HepG2 (cell line): ENCODE results near the gene WWP2. TPM values are rescaled to one million over a fixed set of nuclear protein-coding genes. Genes with fewer than 3 reads are reported as not detected.

ENCODE experiments used
- ARNT2 ChIP-seq: sonication (generic); formaldehyde crosslinking; IDR thresholded peaks from 2 replicates; pipeline ENCODE4 v1.8.0; 2022; ENCODE audit warnings: mild to moderate bottlenecking, low read depth, missing genetic modification reagents, moderate library complexity
- BCL6 ChIP-seq: IDR thresholded peaks from 2 replicates; pipeline ENCODE4 v1.6.1; 2016; ENCODE audit warnings: missing genetic modification reagents, missing compliant biosample characterization
- FOXO1 ChIP-seq: sonication (generic); formaldehyde crosslinking; IDR thresholded peaks from 2 replicates; pipeline ENCODE4 v1.4.0; 2020; ENCODE audit warnings: missing genetic modification reagents
- GABPA ChIP-seq, 2 experiments: IDR thresholded peaks; 2 replicates each; pipeline ENCODE4 v1.6.1; 2011 to 2016; ENCODE audit warnings: low read depth in 2 of 2, low read length in 1 of 2, missing biosample characterization in 1 of 2, missing genetic modification characterization in 1 of 2
- HDAC2 ChIP-seq: sonication (generic); formaldehyde crosslinking; IDR thresholded peaks from 2 replicates; pipeline ENCODE4 v1.4.0; 2020; ENCODE audit warnings: missing genetic modification reagents
- HNF4A ChIP-seq: sonication (generic); formaldehyde crosslinking; IDR thresholded peaks from 2 replicates; pipeline ENCODE4 v1.4.0; 2020; ENCODE audit warnings: missing genetic modification reagents
- HNF4G ChIP-seq, 2 experiments: sonication (generic) in 1 of 2; formaldehyde crosslinking in 1 of 2; IDR thresholded peaks; 2 replicates each; pipeline versions ENCODE4 v1.4.0 to v1.6.1; 2011 to 2020; ENCODE audit warnings: borderline replicate concordance in 2 of 2, low read depth in 2 of 2, mild to moderate bottlenecking in 2 of 2, low read length in 1 of 2, missing genetic modification reagents in 1 of 2, moderate library complexity in 1 of 2
- HNRNPL ChIP-seq: fragments of 200-400 bp; formaldehyde crosslinking; IDR thresholded peaks from 2 replicates; pipeline ENCODE4 v1.6.1; 2017; ENCODE audit warnings: mild to moderate bottlenecking, low read depth, low read length
- KAT8 ChIP-seq: IDR thresholded peaks from 2 replicates; pipeline ENCODE4 v1.6.1; 2016; ENCODE audit warnings: missing genetic modification reagents, missing compliant biosample characterization
- SALL1 ChIP-seq: sonication (generic); formaldehyde crosslinking; IDR thresholded peaks from 2 replicates; pipeline ENCODE4 v1.8.0; 2022; ENCODE audit warnings: mild to moderate bottlenecking, missing genetic modification reagents
- SOX5 ChIP-seq: IDR thresholded peaks from 2 replicates; pipeline ENCODE4 v1.6.1; 2016; ENCODE audit warnings: borderline replicate concordance
- ZNF331 ChIP-seq: sonication (generic); formaldehyde crosslinking; IDR thresholded peaks from 2 replicates; pipeline ENCODE4 v1.4.0; 2020; ENCODE audit warnings: missing genetic modification reagents
- ZNF431 ChIP-seq: sonication (generic); formaldehyde crosslinking; IDR thresholded peaks from 2 replicates; pipeline ENCODE4 v1.9.0; 2022; ENCODE audit warnings: missing genetic modification reagents, low read depth, mild to moderate bottlenecking, borderline replicate concordance
- ZNF546 ChIP-seq: sonication (generic); formaldehyde crosslinking; conservative IDR thresholded peaks from 2 replicates; pipeline ENCODE4 v1.8.1; 2023; ENCODE audit warnings: mild to moderate bottlenecking, missing genetic modification reagents
- ZNF768 ChIP-seq: sonication (generic); formaldehyde crosslinking; IDR thresholded peaks from 2 replicates; pipeline ENCODE4 v1.4.0; 2020; ENCODE audit warnings: missing genetic modification reagents
- ZSCAN25 ChIP-seq: sonication (generic); formaldehyde crosslinking; IDR thresholded peaks from 2 replicates; pipeline ENCODE4 v1.8.0; 2022; ENCODE audit warnings: mild to moderate bottlenecking, missing genetic modification reagents
- polyA plus RNA-seq, 8 experiments: library from polyadenylated mRNA; depleted of rRNA in 3 of 8; stranded (reverse) in 7 of 8; unstranded in 1 of 8; fragments of >200 nt; fragmentation: Illumina TruSeq in 4 of 8; extraction: Trizol in 4 of 8; gene quantifications; 2 replicates each; pipeline versions ENCODE4 v1.2.1 to v1.2.3, GENCODE V29; 2011 to 2016; ENCODE audit warnings: low read depth in 4 of 8, missing spikeins in 1 of 8, mixed read lengths in 1 of 8; ENCODE audit not compliant: insufficient read depth in 1 of 8
- total RNA-seq, 5 experiments: library from RNA; depleted of rRNA; stranded (reverse); fragments of >200 nt; fragmentation: Illumina TruSeq; extraction: Trizol; gene quantifications; 2 replicates each; pipeline ENCODE4 v1.2.3, GENCODE V29; 2016; ENCODE audit warnings: low read depth in 1 of 5
- TF ChIP-seq, protein P1 (sequence below): sonication (generic); formaldehyde crosslinking; IDR thresholded peaks from 2 replicates; pipeline ENCODE4 v1.4.0; 2020; ENCODE audit warnings: low read depth, mild to moderate bottlenecking, missing genetic modification reagents
- TF ChIP-seq, protein P2 (sequence below): sonication (generic); formaldehyde crosslinking; IDR thresholded peaks from 2 replicates; pipeline ENCODE4 v1.4.0; 2020; ENCODE audit warnings: missing genetic modification reagents, mild to moderate bottlenecking, borderline replicate concordance
- TF ChIP-seq, protein P3 (sequence below): sonication (generic); formaldehyde crosslinking; IDR thresholded peaks from 2 replicates; pipeline ENCODE4 v1.8.0; 2022; ENCODE audit warnings: low read depth, missing genetic modification reagents
- TF ChIP-seq, protein P4 (sequence below): sonication (generic); formaldehyde crosslinking; IDR thresholded peaks from 2 replicates; pipeline ENCODE4 v1.5.0; 2020; ENCODE audit warnings: mild to moderate bottlenecking, missing genetic modification reagents, borderline replicate concordance
- TF ChIP-seq, protein P5 (sequence below): IDR thresholded peaks from 2 replicates; pipeline ENCODE4 v1.6.1; 2018; ENCODE audit warnings: missing genetic modification reagents, mild to moderate bottlenecking, missing compliant biosample characterization

The WWP2 gene
- total and polyA plus RNA-seq, 2 of the 13 experiments (the other 11 are each of a cell fraction or from before 2014, with no cell fraction given) = 11.4 to 28.2 TPM

- no peak for TF ChIP-seq ARNT2 (CRISPR knock-in tag)
- TF ChIP-seq, protein P1, sequence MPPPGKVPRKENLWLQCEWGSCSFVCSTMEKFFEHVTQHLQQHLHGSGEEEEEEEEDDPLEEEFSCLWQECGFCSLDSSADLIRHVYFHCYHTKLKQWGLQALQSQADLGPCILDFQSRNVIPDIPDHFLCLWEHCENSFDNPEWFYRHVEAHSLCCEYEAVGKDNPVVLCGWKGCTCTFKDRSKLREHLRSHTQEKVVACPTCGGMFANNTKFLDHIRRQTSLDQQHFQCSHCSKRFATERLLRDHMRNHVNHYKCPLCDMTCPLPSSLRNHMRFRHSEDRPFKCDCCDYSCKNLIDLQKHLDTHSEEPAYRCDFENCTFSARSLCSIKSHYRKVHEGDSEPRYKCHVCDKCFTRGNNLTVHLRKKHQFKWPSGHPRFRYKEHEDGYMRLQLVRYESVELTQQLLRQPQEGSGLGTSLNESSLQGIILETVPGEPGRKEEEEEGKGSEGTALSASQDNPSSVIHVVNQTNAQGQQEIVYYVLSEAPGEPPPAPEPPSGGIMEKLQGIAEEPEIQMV (CRISPR knock-in tag) = 0 out of 2 replicates have a peak, but pooled peaks have one; percentile 1
- TF ChIP-seq ZNF546 (CRISPR knock-in tag) = 0 out of 2 replicates have a peak, but pooled peaks have one; percentile 49
- 0 out of 2 replicates have a peak, but pooled peaks have one; percentile 23 for TF ChIP-seq KAT8 (CRISPR knock-in tag)
- TF ChIP-seq, protein P2, sequence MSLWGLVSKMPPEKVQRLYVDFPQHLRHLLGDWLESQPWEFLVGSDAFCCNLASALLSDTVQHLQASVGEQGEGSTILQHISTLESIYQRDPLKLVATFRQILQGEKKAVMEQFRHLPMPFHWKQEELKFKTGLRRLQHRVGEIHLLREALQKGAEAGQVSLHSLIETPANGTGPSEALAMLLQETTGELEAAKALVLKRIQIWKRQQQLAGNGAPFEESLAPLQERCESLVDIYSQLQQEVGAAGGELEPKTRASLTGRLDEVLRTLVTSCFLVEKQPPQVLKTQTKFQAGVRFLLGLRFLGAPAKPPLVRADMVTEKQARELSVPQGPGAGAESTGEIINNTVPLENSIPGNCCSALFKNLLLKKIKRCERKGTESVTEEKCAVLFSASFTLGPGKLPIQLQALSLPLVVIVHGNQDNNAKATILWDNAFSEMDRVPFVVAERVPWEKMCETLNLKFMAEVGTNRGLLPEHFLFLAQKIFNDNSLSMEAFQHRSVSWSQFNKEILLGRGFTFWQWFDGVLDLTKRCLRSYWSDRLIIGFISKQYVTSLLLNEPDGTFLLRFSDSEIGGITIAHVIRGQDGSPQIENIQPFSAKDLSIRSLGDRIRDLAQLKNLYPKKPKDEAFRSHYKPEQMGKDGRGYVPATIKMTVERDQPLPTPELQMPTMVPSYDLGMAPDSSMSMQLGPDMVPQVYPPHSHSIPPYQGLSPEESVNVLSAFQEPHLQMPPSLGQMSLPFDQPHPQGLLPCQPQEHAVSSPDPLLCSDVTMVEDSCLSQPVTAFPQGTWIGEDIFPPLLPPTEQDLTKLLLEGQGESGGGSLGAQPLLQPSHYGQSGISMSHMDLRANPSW (CRISPR knock-in tag) = 0 out of 2 replicates have a peak, but pooled peaks have one; percentile 14
- TF ChIP-seq HNRNPL = no peak
- TF ChIP-seq, protein P3, sequence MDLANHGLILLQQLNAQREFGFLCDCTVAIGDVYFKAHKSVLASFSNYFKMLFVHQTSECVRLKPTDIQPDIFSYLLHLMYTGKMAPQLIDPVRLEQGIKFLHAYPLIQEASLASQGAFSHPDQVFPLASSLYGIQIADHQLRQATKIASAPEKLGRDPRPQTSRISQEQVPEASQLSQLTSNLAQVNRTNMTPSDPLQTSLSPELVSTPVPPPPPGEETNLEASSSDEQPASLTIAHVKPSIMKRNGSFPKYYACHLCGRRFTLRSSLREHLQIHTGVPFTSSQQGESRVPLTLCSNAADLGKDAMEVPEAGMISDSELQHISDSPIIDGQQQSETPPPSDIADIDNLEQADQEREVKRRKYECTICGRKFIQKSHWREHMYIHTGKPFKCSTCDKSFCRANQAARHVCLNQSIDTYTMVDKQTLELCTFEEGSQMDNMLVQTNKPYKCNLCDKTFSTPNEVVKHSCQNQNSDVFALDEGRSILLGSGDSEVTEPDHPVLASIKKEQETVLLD (CRISPR knock-in tag) = no peak
- TF ChIP-seq FOXO1 (CRISPR knock-in tag) = peak; percentile 64; the same call in 1 of the 2 replicates
- no peak for TF ChIP-seq ZNF431 (CRISPR knock-in tag)
- peak; percentile 43; the same call in 1 of the 2 replicates for TF ChIP-seq HDAC2 (CRISPR knock-in tag)
- TF ChIP-seq ZNF768 (CRISPR knock-in tag) = no peak
- peak; percentile 46; the same call in 1 of the 2 replicates for TF ChIP-seq HNF4A
- TF ChIP-seq, protein P4, sequence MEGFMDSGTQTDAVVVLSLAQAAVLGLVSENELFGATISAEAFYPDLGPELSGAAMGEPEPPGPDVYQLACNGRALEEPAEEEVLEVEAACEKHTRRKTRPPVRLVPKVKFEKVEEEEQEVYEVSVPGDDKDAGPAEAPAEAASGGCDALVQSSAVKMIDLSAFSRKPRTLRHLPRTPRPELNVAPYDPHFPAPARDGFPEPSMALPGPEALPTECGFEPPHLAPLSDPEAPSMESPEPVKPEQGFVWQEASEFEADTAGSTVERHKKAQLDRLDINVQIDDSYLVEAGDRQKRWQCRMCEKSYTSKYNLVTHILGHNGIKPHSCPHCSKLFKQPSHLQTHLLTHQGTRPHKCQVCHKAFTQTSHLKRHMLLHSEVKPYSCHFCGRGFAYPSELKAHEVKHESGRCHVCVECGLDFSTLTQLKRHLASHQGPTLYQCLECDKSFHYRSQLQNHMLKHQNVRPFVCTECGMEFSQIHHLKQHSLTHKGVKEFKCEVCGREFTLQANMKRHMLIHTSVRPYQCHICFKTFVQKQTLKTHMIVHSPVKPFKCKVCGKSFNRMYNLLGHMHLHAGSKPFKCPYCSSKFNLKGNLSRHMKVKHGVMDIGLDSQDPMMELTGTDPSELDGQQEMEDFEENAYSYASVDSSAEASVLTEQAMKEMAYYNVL = no peak
- TF ChIP-seq HNF4G (IDR thresholded peaks at IDR 0.05; ENCODE audit: borderline replicate concordance, low read depth, low read length) = peak; percentile 28; the same call in 1 of the 2 replicates
- no peak for TF ChIP-seq HNF4G (CRISPR knock-in tag; IDR thresholded peaks at IDR 0.05; ENCODE audit: borderline replicate concordance, low read depth)
- TF ChIP-seq ZSCAN25 (CRISPR knock-in tag) = no peak
- peak; percentile 31; the same call in 1 of the 2 replicates for TF ChIP-seq BCL6 (CRISPR knock-in tag)
- no peak for TF ChIP-seq GABPA (IDR thresholded peaks at IDR 0.05; ENCODE audit: low read depth, low read length)
- peak; percentile 12; the same call in 1 of the 2 replicates for TF ChIP-seq GABPA (CRISPR knock-in tag; IDR thresholded peaks at IDR 0.05; ENCODE audit: low read depth)
- TF ChIP-seq, protein P5, sequence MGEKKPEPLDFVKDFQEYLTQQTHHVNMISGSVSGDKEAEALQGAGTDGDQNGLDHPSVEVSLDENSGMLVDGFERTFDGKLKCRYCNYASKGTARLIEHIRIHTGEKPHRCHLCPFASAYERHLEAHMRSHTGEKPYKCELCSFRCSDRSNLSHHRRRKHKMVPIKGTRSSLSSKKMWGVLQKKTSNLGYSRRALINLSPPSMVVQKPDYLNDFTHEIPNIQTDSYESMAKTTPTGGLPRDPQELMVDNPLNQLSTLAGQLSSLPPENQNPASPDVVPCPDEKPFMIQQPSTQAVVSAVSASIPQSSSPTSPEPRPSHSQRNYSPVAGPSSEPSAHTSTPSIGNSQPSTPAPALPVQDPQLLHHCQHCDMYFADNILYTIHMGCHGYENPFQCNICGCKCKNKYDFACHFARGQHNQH (CRISPR knock-in tag) = peak; percentile 59
- TF ChIP-seq SOX5 (CRISPR knock-in tag) = 0 out of 2 replicates have a peak, but pooled peaks have one; percentile 43
- TF ChIP-seq ZNF331 = 0 out of 2 replicates have a peak, but pooled peaks have one; percentile 22
- peak; percentile 69 for TF ChIP-seq SALL1 (CRISPR knock-in tag)
Measured at GRCh38 chr16:69814561-69814960, 52.4 kb downstream of the WWP2 start (continued).
